SK-N-SH (cell line): ENCODE measurements around the gene BAAT. TPM values are rescaled to one million over a fixed set of nuclear protein-coding genes. Genes with fewer than 3 reads are reported as not detected.

Experiments used
- CTCF ChIA-PET: fragments of 300-600, 350-600 bp; formaldehyde crosslinking; extraction: SDS; loops from one replicate; lab custom pipeline; 2021; lab: Yijun Ruan, JAX
- POLR2A ChIA-PET: fragments of 350-600 bp; sonication (Branson Sonifier 250); formaldehyde crosslinking; extraction: SDS; loops from one replicate; lab custom pipeline; 2020; ENCODE audit warnings: antibody characterized with exemption, inconsistent platforms; lab: Yijun Ruan, JAX
- DNase-seq: peaks from one replicate; pipeline ENCODE4 v3.0.0; 2012
- H2AFZ ChIP-seq: fragments of 200-600 bp; sonication (generic); 2 replicates; pipeline ENCODE4 v1.8.1; 2016; ENCODE audit warnings: antibody characterized with exemption, mild to moderate bottlenecking, low read depth
- H3F3A ChIP-seq: fragments of 200-600 bp; sonication (generic); replicated peaks from 2 replicates; pipeline ENCODE3; 2016; ENCODE audit warnings: antibody characterized with exemption, mild to moderate bottlenecking; ENCODE audit not compliant: insufficient read depth
- H3K27ac ChIP-seq, 2 experiments: fragments of 200-500 bp in 1 of 2; fragments of 200-600 bp in 1 of 2; sonication (Bioruptor generic) in 1 of 2; sonication (generic), shearing (Covaris generic) in 1 of 2; 2 replicates each; pipeline versions ENCODE4 v1.5.1 to v1.6.1; 2014 to 2016; ENCODE audit warnings: low read depth in 2 of 2, inconsistent platforms in 1 of 2, low read length in 1 of 2, mild to moderate bottlenecking in 1 of 2, mixed read lengths in 1 of 2
- H3K27me3 ChIP-seq: fragments of 200-600 bp; sonication (generic), shearing (Covaris generic); 2 replicates; pipeline ENCODE4 v1.6.1; 2016; ENCODE audit warnings: mixed run types; ENCODE audit not compliant: insufficient read depth
- H3K36me3 ChIP-seq, 2 experiments: fragments of 200-500 bp in 1 of 2; fragments of 200-600 bp in 1 of 2; sonication (Bioruptor generic) in 1 of 2; sonication (generic) in 1 of 2; replicated peaks in 1 of 2; 2 replicates each; pipeline versions ENCODE3 to v1.5.1; 2014 to 2016; ENCODE audit warnings: low read length in 1 of 2, mild to moderate bottlenecking in 1 of 2; ENCODE audit not compliant: insufficient read depth in 2 of 2, control insufficient read depth in 1 of 2
- H3K4me1 ChIP-seq, 2 experiments: fragments of 200-500 bp in 1 of 2; fragments of 200-600 bp in 1 of 2; sonication (Bioruptor generic) in 1 of 2; sonication (generic), shearing (Covaris generic) in 1 of 2; 2 replicates each; pipeline versions ENCODE4 v1.5.1 to v1.6.1; 2014 to 2016; ENCODE audit warnings: low read depth in 1 of 2, low read length in 1 of 2, mixed run types in 1 of 2; ENCODE audit not compliant: insufficient read depth in 2 of 2, control insufficient read depth in 1 of 2
- H3K4me2 ChIP-seq: fragments of 200-600 bp; sonication (generic), shearing (Covaris generic); 2 replicates; pipeline ENCODE4 v1.6.1; 2017; ENCODE audit warnings: mixed run types
- H3K4me3 ChIP-seq, 2 experiments: fragments of 200-500 bp in 1 of 2; fragments of 200-600 bp in 1 of 2; sonication (Bioruptor generic) in 1 of 2; sonication (generic), shearing (Covaris generic) in 1 of 2; 2 replicates each; pipeline versions ENCODE4 v1.5.1 to v1.8.1; 2014 to 2016; ENCODE audit warnings: low read depth in 2 of 2, inconsistent platforms in 1 of 2, low read length in 1 of 2, mild to moderate bottlenecking in 1 of 2, mixed read lengths in 1 of 2, moderate library complexity in 1 of 2
- H3K79me2 ChIP-seq: fragments of 200-600 bp; sonication (generic); 2 replicates; pipeline ENCODE4 v1.8.1; 2017; ENCODE audit warnings: mild to moderate bottlenecking; ENCODE audit not compliant: insufficient read depth
- H3K9ac ChIP-seq: fragments of 200-600 bp; sonication (generic); 2 replicates; pipeline ENCODE4 v1.6.1; 2017; ENCODE audit warnings: mixed run types
- H3K9me2 ChIP-seq: fragments of 200-600 bp; sonication (generic); 2 replicates; pipeline ENCODE4 v1.6.1; 2017; ENCODE audit warnings: mixed run types
- H3K9me3 ChIP-seq: fragments of 200-600 bp; sonication (generic); 2 replicates; pipeline ENCODE4 v1.6.1; 2017; ENCODE audit warnings: mixed run types, mild to moderate bottlenecking, moderate library complexity
- H4K20me1 ChIP-seq: fragments of 200-600 bp; sonication (generic); 2 replicates; pipeline ENCODE4 v1.6.1; 2017; ENCODE audit warnings: mild to moderate bottlenecking, mixed run types; ENCODE audit not compliant: insufficient read depth
- CHD2 ChIP-seq: fragments of 150-350 bp; IDR thresholded peaks from 2 replicates; pipeline ENCODE4 v1.6.1; 2018; ENCODE audit warnings: low read length; ENCODE audit not compliant: partially characterized antibody
- ELF1 ChIP-seq: IDR thresholded peaks from 2 replicates; pipeline ENCODE4 v1.4.0; 2012
- FOXM1 ChIP-seq: IDR thresholded peaks from 2 replicates; pipeline ENCODE4 v1.4.0; 2012; ENCODE audit warnings: low read depth, mild to moderate bottlenecking
- JUND ChIP-seq: IDR thresholded peaks from 2 replicates; pipeline ENCODE4 v1.4.0; 2012
- MEF2A ChIP-seq: IDR thresholded peaks from 2 replicates; pipeline ENCODE4 v1.4.0; 2012; ENCODE audit warnings: low read depth, borderline replicate concordance
- NFIC ChIP-seq: IDR thresholded peaks from 2 replicates; pipeline ENCODE4 v1.4.0; 2012; ENCODE audit warnings: borderline replicate concordance
- PBX3 ChIP-seq: IDR thresholded peaks from 2 replicates; pipeline ENCODE4; 2012
- POLR2AphosphoS5 ChIP-seq: IDR thresholded peaks from 2 replicates; pipeline ENCODE4 v1.6.1; 2012; ENCODE audit warnings: low read depth, low read length
- REST ChIP-seq: IDR thresholded peaks from 2 replicates; pipeline ENCODE4 v1.6.1; 2012; ENCODE audit warnings: mild to moderate bottlenecking, low read depth, low read length, moderate library complexity
- SIN3A ChIP-seq: IDR thresholded peaks from 2 replicates; pipeline ENCODE4 v1.6.1; 2012; ENCODE audit warnings: low read depth, mild to moderate bottlenecking, low read length, moderate library complexity, borderline replicate concordance
- TAF1 ChIP-seq: IDR thresholded peaks from 2 replicates; pipeline ENCODE4 v1.6.1; 2012; ENCODE audit warnings: low read depth, mild to moderate bottlenecking, low read length, moderate library complexity, borderline replicate concordance
- TCF12 ChIP-seq: IDR thresholded peaks from 2 replicates; pipeline ENCODE4 v1.4.0; 2012
- TEAD4 ChIP-seq: IDR thresholded peaks from 2 replicates; pipeline ENCODE4 v1.4.0; 2012; ENCODE audit warnings: mild to moderate bottlenecking, borderline replicate concordance; ENCODE audit not compliant: insufficient read depth
- USF2 ChIP-seq: fragments of 150-350 bp; IDR thresholded peaks from 2 replicates; pipeline ENCODE4 v1.6.1; 2017; ENCODE audit warnings: antibody characterized with exemption, low read length, low read depth, borderline replicate concordance
- WGBS: methylation state at CpG from one replicate; pipeline ENCODE4 v1.1.6; 2017; ENCODE audit warnings: low lambda C conversion rate; 5-methylcytosine and 5-hydroxymethylcytosine counted together
- polyA plus RNA-seq, 3 experiments: library from polyadenylated mRNA; depleted of rRNA; stranded (reverse); fragments of >200 nt; gene quantifications; 2 replicates each; pipeline ENCODE4 v1.2.3, GENCODE V29; 2012
- TF ChIP-seq, protein P1 (sequence below): fragments of 200-600 bp; sonication (generic); IDR thresholded peaks from 2 replicates; pipeline ENCODE4 v1.6.1; 2017; ENCODE audit warnings: antibody characterized with exemption, mild to moderate bottlenecking, moderate library complexity
- TF ChIP-seq, protein P2 (sequence below): IDR thresholded peaks from 2 replicates; pipeline ENCODE4 v1.4.0; 2012; ENCODE audit warnings: low read depth
- TF ChIP-seq, protein P3 (sequence below): IDR thresholded peaks from 2 replicates; pipeline ENCODE4 v1.4.0; 2012; ENCODE audit warnings: low read depth, borderline replicate concordance

BAAT gene
- polyA plus RNA-seq, 1 of the 3 experiments (the other 2 are of a cell fraction): 0.02 TPM

DNA sequence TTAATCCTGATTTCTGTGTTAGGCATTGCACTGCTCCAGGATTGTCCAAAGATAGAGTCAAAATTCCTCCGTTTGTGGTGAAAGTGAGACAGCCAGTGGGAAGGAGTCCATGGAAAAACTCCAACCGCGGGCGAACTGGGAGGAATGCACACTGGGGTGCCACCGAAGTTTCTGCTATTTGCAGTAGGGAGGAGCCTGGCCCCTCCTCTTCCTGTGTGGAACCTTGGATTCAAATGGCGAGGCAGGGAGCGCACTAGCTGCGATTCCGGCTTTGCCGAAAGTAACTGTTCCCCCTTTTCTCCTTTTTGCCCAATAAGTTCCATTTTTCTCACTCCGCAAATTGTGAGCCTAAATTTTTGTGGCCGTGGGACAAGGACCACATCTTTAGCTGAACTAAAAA, 9.3 kb downstream of the BAAT start:
- peaks cover 23% of the 10 kb centered on the region for H3F3A ChIP-seq
- CTCF ChIA-PET: interaction anchor here (1.0 kb wide), 1 partner anchor 74 kb away, joined by 3 read pairs; no protein-coding TSS in a partner anchor
- TF ChIP-seq FOXM1 (no peak), MEF2A (no peak)
- no peaks in the 10 kb centered on the region for H4K20me1 ChIP-seq
- peaks cover 0 to 14% of the 10 kb centered on the region in 2 experiments; a peak in 2 of 4 replicates for H3K4me1 ChIP-seq
- H3K27ac ChIP-seq: peak overlapping the region in 1 of 2 experiments; percentile 84; a peak in 2 of 4 replicates
- no peaks in the 10 kb centered on the region for H3K9me2 ChIP-seq
- peaks cover 7% of the 10 kb centered on the region; the same call in 1 of the 2 replicates for H3K9me3 ChIP-seq
- H3K9ac ChIP-seq: peak overlapping the region; percentile 14; the same call in 1 of the 2 replicates
- no peak overlapping the region for H3K4me3 ChIP-seq
- peak overlapping the region; percentile 31; the same call in 1 of the 2 replicates for H3K4me2 ChIP-seq
- no peaks in the 10 kb centered on the region for H3K36me3 ChIP-seq
- POLR2A ChIA-PET: no interaction called here
- peak overlapping the region; percentile 32; the same call in 1 of the 2 replicates for H2AFZ ChIP-seq
- no peaks in the 10 kb centered on the region for H3K27me3 ChIP-seq
- 94% methylated on average over 12 of the region's 12 CpGs for WGBS
- H3K79me2 ChIP-seq: no peaks in the 10 kb centered on the region
- no peak for DNase-seq

- no peaks in the 10 kb centered on the region for H3K9me3 ChIP-seq
- H3K27me3 ChIP-seq: no peaks in the 10 kb centered on the region
- H3K9me2 ChIP-seq: no peaks in the 10 kb centered on the region
- H3K36me3 ChIP-seq: no peaks in the 10 kb centered on the region
- H3K4me2 ChIP-seq: no peak overlapping the region
- no peak overlapping the region for H3K4me3 ChIP-seq
- H4K20me1 ChIP-seq: no peaks in the 10 kb centered on the region
- peaks cover 23% of the 10 kb centered on the region for H3F3A ChIP-seq
- ChIA-PET POLR2A (no interaction called here), CTCF (interaction anchor here (1.4 to 2.1 kb wide), 2 partner anchors 15 to 16 kb away, joined by 3 to 19 read pairs; no protein-coding TSS in a partner anchor)
- no peak for DNase-seq
- no peak overlapping the region for H3K9ac ChIP-seq
- TF ChIP-seq JUND: no peak
- no peak for TF ChIP-seq TEAD4
- TF ChIP-seq, protein P1, sequence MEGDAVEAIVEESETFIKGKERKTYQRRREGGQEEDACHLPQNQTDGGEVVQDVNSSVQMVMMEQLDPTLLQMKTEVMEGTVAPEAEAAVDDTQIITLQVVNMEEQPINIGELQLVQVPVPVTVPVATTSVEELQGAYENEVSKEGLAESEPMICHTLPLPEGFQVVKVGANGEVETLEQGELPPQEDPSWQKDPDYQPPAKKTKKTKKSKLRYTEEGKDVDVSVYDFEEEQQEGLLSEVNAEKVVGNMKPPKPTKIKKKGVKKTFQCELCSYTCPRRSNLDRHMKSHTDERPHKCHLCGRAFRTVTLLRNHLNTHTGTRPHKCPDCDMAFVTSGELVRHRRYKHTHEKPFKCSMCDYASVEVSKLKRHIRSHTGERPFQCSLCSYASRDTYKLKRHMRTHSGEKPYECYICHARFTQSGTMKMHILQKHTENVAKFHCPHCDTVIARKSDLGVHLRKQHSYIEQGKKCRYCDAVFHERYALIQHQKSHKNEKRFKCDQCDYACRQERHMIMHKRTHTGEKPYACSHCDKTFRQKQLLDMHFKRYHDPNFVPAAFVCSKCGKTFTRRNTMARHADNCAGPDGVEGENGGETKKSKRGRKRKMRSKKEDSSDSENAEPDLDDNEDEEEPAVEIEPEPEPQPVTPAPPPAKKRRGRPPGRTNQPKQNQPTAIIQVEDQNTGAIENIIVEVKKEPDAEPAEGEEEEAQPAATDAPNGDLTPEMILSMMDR: no peak
- no peak for TF ChIP-seq USF2
- TF ChIP-seq, protein P2, sequence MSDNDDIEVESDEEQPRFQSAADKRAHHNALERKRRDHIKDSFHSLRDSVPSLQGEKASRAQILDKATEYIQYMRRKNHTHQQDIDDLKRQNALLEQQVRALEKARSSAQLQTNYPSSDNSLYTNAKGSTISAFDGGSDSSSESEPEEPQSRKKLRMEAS: no peak
- TF ChIP-seq TCF12: no peak
- TF ChIP-seq FOXM1: no peak
- TF ChIP-seq SIN3A: no peak
- no peak for TF ChIP-seq NFIC
- TF ChIP-seq, protein P3, sequence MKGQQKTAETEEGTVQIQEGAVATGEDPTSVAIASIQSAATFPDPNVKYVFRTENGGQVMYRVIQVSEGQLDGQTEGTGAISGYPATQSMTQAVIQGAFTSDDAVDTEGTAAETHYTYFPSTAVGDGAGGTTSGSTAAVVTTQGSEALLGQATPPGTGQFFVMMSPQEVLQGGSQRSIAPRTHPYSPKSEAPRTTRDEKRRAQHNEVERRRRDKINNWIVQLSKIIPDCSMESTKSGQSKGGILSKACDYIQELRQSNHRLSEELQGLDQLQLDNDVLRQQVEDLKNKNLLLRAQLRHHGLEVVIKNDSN: no peak
- TF ChIP-seq TAF1: no peak
- TF ChIP-seq CHD2: no peak
- TF ChIP-seq PBX3: no peak
- no peak for TF ChIP-seq POLR2AphosphoS5
- no peak for TF ChIP-seq REST
- no peak for TF ChIP-seq ELF1
- H3K79me2 ChIP-seq: no peaks in the 10 kb centered on the region
- no peak overlapping the region for H3K27ac ChIP-seq
- WGBS: 45% methylated on average over 2 of the region's 2 CpGs
- no peak overlapping the region for H2AFZ ChIP-seq
- peaks cover 0 to 14% of the 10 kb centered on the region in 2 experiments; a peak in 2 of 4 replicates for H3K4me1 ChIP-seq
Observed at GRCh38 chr9:101372327-101373118, 12.3 kb downstream of the BAAT start.
